Measurements from ENCODE around the gene JMY.

Gene JMY

GRCh38 chr5:79284846-79285245, 48.9 kb downstream of the JMY start:
- in situ Hi-C loops (cut with MboI; ENCODE audit: low sequenced_read_pairs, unreplicated experiment) = no loop called here
- no peak for DNase-seq (ENCODE audit: low spot score)
- TF ChIP-seq CTCF (IDR thresholded peaks at IDR 0.05; ENCODE audit: borderline replicate concordance, control extremely low read depth, extremely low read depth, insufficient read depth, missing control alignments) = no peak

- no peak for TF ChIP-seq CTCF (IDR thresholded peaks at IDR 0.05; ENCODE audit: borderline replicate concordance, control extremely low read depth, extremely low read depth, insufficient read depth, missing control alignments)
- in situ Hi-C loops (cut with MboI; ENCODE audit: low sequenced_read_pairs, unreplicated experiment) = no loop called here
- no peak for DNase-seq (ENCODE audit: low spot score)
Measured at GRCh38 chr5:79285285-79285684, 49.4 kb downstream of the JMY start.

- no peak for TF ChIP-seq CTCF (IDR thresholded peaks at IDR 0.05; ENCODE audit: borderline replicate concordance, control extremely low read depth, extremely low read depth, insufficient read depth, missing control alignments)
- in situ Hi-C loops (cut with MboI; ENCODE audit: low sequenced_read_pairs, unreplicated experiment) = no loop called here
Measured at GRCh38 chr5:79285833-79286232, 49.9 kb downstream of the JMY start.

GRCh38 chr5:79287380-79287779, 51.4 kb downstream of the JMY start:
- DNase-seq (ENCODE audit: low spot score) = no peak
- TF ChIP-seq CTCF (IDR thresholded peaks at IDR 0.05; ENCODE audit: borderline replicate concordance, control extremely low read depth, extremely low read depth, insufficient read depth, missing control alignments) = no peak
- in situ Hi-C loops (cut with MboI; ENCODE audit: low sequenced_read_pairs, unreplicated experiment) = no loop called here

More at GRCh38 chr5:79285833-79286232, 49.9 kb downstream of the JMY start:
- no peak for DNase-seq (ENCODE audit: low spot score)

- DNase-seq (ENCODE audit: low spot score) = no peak
- TF ChIP-seq CTCF (IDR thresholded peaks at IDR 0.05; ENCODE audit: borderline replicate concordance, control extremely low read depth, extremely low read depth, insufficient read depth, missing control alignments) = no peak
- in situ Hi-C loops (cut with MboI; ENCODE audit: low sequenced_read_pairs, unreplicated experiment) = no loop called here
Measured at GRCh38 chr5:79287907-79288306, 52.0 kb downstream of the JMY start.

- no peak for TF ChIP-seq CTCF (IDR thresholded peaks at IDR 0.05; ENCODE audit: borderline replicate concordance, control extremely low read depth, extremely low read depth, insufficient read depth, missing control alignments)
- no peak for DNase-seq (ENCODE audit: low spot score)
- in situ Hi-C loops (cut with MboI; ENCODE audit: low sequenced_read_pairs, unreplicated experiment) = no loop called here
Measured at GRCh38 chr5:79295029-79295428, 59.1 kb downstream of the JMY start.

- no peak for DNase-seq (ENCODE audit: low spot score)
- TF ChIP-seq CTCF (IDR thresholded peaks at IDR 0.05; ENCODE audit: borderline replicate concordance, control extremely low read depth, extremely low read depth, insufficient read depth, missing control alignments) = no peak
- in situ Hi-C loops (cut with MboI; ENCODE audit: low sequenced_read_pairs, unreplicated experiment) = no loop called here
Measured at GRCh38 chr5:79297661-79298060, 61.7 kb downstream of the JMY start.
